Thyroid gland (tissue), 4 donors: ENCODE results near the gene POSTN. TPM values are rescaled to one million over a fixed set of nuclear protein-coding genes. Genes with fewer than 3 reads are reported as not detected.

Experiments used
- DNase-seq, 2 donors: peaks; one replicate each; pipeline ENCODE4 v3.0.0-alpha.2; 2019
- H3K27ac ChIP-seq, 3 donors: fragments of 200-600 bp; sonication (generic); 1 replicate in 2 of 3; 2 replicates in 1 of 3; pipeline ENCODE4 v1.5.1; 2016 to 2019; ENCODE audit warnings: mild to moderate bottlenecking in 1 of 3, moderate library complexity in 1 of 3
- H3K27me3 ChIP-seq: fragments of 200-600 bp; sonication (generic); one replicate; pipeline ENCODE4 v1.5.1; 2019
- H3K36me3 ChIP-seq, 2 donors: fragments of 200-600 bp; sonication (generic); one replicate each; pipeline ENCODE4 v1.5.1; 2016 to 2019
- H3K4me1 ChIP-seq, 2 donors: fragments of 200-600 bp; sonication (generic); one replicate each; pipeline ENCODE4 v1.5.1; 2017 to 2019
- H3K4me3 ChIP-seq, 3 donors: fragments of 200-600 bp; sonication (generic); replicated peaks in 1 of 3; 1 replicate in 2 of 3; 2 replicates in 1 of 3; pipeline ENCODE4 v1.5.1; 2016; ENCODE audit warnings: mild to moderate bottlenecking in 1 of 3
- H3K9me3 ChIP-seq: fragments of 200-600 bp; sonication (generic); one replicate; pipeline ENCODE4 v1.5.1; 2017
- POLR2A ChIP-seq, 2 donors: fragments of 450-650 bp; IDR thresholded peaks; one replicate each; pipeline ENCODE4 v1.6.1; 2017; ENCODE audit warnings: antibody characterized with exemption in 2 of 2, mild to moderate bottlenecking in 2 of 2, moderate library complexity in 1 of 2
- WGBS, 2 donors: methylation state at CpG; one replicate each; pipeline ENCODE4 v1.1.5; 2017; 5-methylcytosine and 5-hydroxymethylcytosine counted together
- intact Hi-C: fragments of 100-400 bp; cut with DNase I; formaldehyde crosslinking; loops from one replicate; pipeline ENCODE4 v1.15.1; 2023
- total RNA-seq, 4 donors: library from RNA; depleted of rRNA; stranded (reverse); fragments of >200 nt; gene quantifications; one replicate each; pipeline ENCODE4 v1.2.3, GENCODE V29; 2016
- TF ChIP-seq, protein P1 (sequence below), 6 experiments: fragments of 200-600 bp in 3 of 6; fragments of 450-650 bp in 3 of 6; sonication (generic) in 3 of 6; IDR thresholded peaks; one replicate each; pipeline ENCODE4 v1.5.1; 2016 to 2019; ENCODE audit warnings: antibody characterized with exemption in 6 of 6, mild to moderate bottlenecking in 2 of 6, inconsistent platforms in 1 of 6, moderate library complexity in 1 of 6

Gene POSTN
- total RNA-seq, 4 donors from 2014 or later: 7.8 to 27.8 (median 11.8) TPM

DNA sequence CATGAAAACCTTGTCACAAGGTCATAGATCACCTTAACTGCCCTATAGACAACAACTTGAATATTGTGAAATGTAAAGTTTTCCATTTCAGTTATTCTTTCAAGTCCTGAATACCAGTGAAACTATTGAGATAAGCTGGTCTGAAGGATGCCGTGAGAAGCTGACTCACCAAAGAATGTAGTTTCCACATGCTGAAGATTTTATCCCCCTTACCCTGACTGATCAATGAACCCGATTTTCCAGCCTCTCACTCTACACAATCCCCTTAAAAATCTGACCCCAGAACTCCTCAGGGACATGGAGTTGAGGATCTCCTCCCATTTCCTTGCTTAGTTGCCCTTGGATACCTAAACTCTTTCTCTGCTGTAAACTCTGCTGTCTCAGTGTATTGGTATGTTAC is 67.5 kb downstream of the POSTN start:
- H3K27me3 ChIP-seq: no peaks in the 10 kb centered on the region
- DNase-seq: no peak
- peaks cover 6% of the 10 kb centered on the region for H3K9me3 ChIP-seq
- H3K36me3 ChIP-seq: no peaks in the 10 kb centered on the region
- H3K4me1 ChIP-seq: no peaks in the 10 kb centered on the region
- intact Hi-C loops: no loop called here
- TF ChIP-seq POLR2A (IDR thresholded peaks at IDR 0.05): no peak
- TF ChIP-seq, protein P1, sequence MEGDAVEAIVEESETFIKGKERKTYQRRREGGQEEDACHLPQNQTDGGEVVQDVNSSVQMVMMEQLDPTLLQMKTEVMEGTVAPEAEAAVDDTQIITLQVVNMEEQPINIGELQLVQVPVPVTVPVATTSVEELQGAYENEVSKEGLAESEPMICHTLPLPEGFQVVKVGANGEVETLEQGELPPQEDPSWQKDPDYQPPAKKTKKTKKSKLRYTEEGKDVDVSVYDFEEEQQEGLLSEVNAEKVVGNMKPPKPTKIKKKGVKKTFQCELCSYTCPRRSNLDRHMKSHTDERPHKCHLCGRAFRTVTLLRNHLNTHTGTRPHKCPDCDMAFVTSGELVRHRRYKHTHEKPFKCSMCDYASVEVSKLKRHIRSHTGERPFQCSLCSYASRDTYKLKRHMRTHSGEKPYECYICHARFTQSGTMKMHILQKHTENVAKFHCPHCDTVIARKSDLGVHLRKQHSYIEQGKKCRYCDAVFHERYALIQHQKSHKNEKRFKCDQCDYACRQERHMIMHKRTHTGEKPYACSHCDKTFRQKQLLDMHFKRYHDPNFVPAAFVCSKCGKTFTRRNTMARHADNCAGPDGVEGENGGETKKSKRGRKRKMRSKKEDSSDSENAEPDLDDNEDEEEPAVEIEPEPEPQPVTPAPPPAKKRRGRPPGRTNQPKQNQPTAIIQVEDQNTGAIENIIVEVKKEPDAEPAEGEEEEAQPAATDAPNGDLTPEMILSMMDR (IDR thresholded peaks at IDR 0.05): no peak
- no peak overlapping the region for H3K27ac ChIP-seq
- 77 to 87% methylated on average over 2 of the region's 2 CpGs for WGBS, 2 donors
- no peak overlapping the region for H3K4me3 ChIP-seq

DNA sequence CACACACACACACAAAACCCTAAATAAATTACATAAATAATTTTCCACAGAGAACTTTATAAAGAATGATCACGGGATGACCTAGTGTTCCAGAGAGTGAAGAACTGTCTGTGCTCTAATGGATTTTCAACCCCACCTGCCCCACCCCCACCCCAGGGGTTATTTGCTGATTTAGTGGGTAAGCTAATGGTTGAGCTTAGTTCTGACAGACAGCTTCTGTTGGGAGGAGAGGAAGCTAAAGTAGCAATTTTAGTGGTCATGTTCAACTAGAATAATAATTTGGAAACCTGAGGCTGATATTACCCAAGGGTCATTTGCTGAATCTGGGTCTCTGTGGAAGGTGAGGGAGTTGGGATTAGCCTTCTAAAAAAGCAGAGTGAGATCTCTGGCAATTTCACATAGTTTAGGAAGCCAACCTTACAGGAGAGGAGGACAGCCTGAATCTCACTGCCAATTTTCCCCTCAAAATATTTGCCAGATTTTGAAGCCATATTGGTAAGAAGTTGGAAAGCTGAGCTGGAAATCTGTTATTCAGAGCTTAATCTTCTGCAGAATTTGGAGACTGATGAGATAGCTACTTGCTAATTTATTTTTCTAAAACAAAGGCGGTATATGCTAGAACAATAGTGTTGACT is 68.7 kb downstream of the POSTN start:
- Histone ChIP-seq H3K36me3 (no peaks in the 10 kb centered on the region), H3K4me1 (no peaks in the 10 kb centered on the region), H3K27me3 (no peaks in the 10 kb centered on the region), H3K27ac (no peak overlapping the region), H3K9me3 (peaks cover 6% of the 10 kb centered on the region), H3K4me3 (no peak overlapping the region)
- 65 to 68% methylated on average over 2 of the region's 2 CpGs for WGBS, 2 donors
- intact Hi-C loops: no loop called here
- TF ChIP-seq, protein P1 (IDR thresholded peaks at IDR 0.05): no peak
- TF ChIP-seq POLR2A (IDR thresholded peaks at IDR 0.05): no peak
- DNase-seq: no peak

DNA sequence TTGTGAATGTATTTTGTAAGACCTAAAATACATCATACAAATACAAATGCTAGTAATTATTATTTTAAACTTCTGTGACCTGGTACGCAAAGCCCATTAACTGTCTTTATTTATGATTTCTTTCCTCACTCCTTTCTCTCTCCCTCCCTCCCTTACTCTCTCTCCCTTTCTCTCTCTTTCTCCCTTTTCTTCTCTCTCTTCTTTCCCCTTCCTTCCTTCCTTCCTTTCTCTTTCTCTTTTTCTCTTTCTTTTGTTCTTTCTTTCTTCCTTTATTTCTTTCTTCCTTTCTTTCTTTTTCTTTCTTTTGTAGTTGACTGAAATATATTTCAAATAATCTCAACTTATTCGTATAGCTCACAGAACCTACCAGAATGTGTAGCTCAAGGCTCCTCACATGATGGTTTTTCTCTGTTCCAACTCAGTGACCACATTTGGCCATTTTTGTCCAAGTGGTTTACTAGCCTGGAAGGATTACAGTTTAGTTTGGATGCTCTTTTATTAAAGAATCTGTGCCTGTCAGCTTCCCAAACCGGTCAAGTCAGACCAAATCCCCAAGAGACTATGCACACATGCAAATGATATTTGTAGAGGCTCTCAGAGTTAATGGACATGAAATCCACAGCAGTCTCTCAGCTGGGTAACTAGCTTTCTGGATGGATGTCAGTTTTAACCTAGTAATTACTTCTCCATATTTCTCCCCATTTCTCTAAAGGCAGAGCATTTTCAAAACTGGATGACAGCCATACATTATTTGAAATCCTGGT is 71.7 kb downstream of the POSTN start:
- Histone ChIP-seq H3K27me3 (no peaks in the 10 kb centered on the region), H3K9me3 (no peaks in the 10 kb centered on the region), H3K36me3 (no peaks in the 10 kb centered on the region), H3K27ac (no peak overlapping the region), H3K4me3 (no peak overlapping the region), H3K4me1 (no peaks in the 10 kb centered on the region)
- intact Hi-C loops: no loop called here
- DNase-seq: no peak
- no peak for TF ChIP-seq POLR2A (IDR thresholded peaks at IDR 0.05)
- TF ChIP-seq, protein P1 (IDR thresholded peaks at IDR 0.05): no peak
- 56 to 63% methylated on average over 3 of the region's 3 CpGs for WGBS, 2 donors

DNA sequence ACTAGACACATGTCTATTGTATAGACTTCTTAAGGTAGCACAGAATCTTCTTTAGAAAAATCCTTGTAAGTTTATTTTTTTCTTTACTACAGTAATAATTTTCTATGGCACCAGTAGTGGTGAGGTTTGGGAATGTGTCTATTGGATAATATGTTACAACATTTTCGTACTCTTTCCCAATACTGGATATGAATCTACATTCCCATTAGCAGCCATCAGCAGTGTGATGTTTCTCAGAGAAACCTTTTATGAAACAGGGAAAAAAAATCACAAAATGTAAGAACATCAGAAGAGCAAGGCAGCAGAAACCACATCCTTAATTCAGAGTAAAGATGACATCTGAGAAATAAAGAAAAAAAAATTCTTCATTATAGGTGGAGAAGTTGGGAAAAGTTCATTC is 83.3 kb downstream of the POSTN start:
- no peak overlapping the region for H3K4me3 ChIP-seq
- WGBS, 2 donors: 94 to 98% methylated on average over 1 of the region's 1 CpG
- intact Hi-C loops: no loop called here
- H3K9me3 ChIP-seq: no peaks in the 10 kb centered on the region
- H3K36me3 ChIP-seq: no peaks in the 10 kb centered on the region
- no peaks in the 10 kb centered on the region for H3K27me3 ChIP-seq
- no peak for DNase-seq
- TF ChIP-seq, protein P1 (IDR thresholded peaks at IDR 0.05): no peak
- no peak for TF ChIP-seq POLR2A (IDR thresholded peaks at IDR 0.05)
- no peaks in the 10 kb centered on the region for H3K4me1 ChIP-seq
- H3K27ac ChIP-seq: no peak overlapping the region
